Calu3 (cell line): ENCODE data around the gene NPAS3. TPM values are rescaled to one million over a fixed set of nuclear protein-coding genes. Genes with fewer than 3 reads are reported as not detected.

Experiments
- BruUV-seq: library from RNA; stranded (reverse); fragments of 400-500 nt; replicated peaks from 2 replicates; lab custom pipeline; 2021; lab: Mats Ljungman, UMichigan
- CTCF ChIA-PET: fragments of 300-600 bp; sonication (Branson Sonifier 250); formaldehyde crosslinking; loops from one replicate; lab custom pipeline; 2022; ENCODE audit warnings: antibody characterized with exemption; lab: Charles Lee
- DNase-seq: peaks from one replicate; pipeline ENCODE4 v3.0.0; 2022
- H3K27ac Mint-ChIP-seq: one replicate; pipeline ENCODE4 v1.8.0; 2022; ENCODE audit warnings: mixed read lengths; ENCODE audit not compliant: unreplicated experiment
- H3K27me3 Mint-ChIP-seq: one replicate; pipeline ENCODE4 v1.8.0; 2022; ENCODE audit warnings: mixed read lengths; ENCODE audit not compliant: unreplicated experiment
- H3K36me3 Mint-ChIP-seq: one replicate; pipeline ENCODE4 v1.8.0; 2022; ENCODE audit warnings: mild to moderate bottlenecking, moderate library complexity, mixed read lengths; ENCODE audit not compliant: insufficient read depth, unreplicated experiment
- H3K4me1 Mint-ChIP-seq: one replicate; pipeline ENCODE4 v1.8.0; 2022; ENCODE audit warnings: mild to moderate bottlenecking, low read depth, mixed read lengths; ENCODE audit not compliant: unreplicated experiment
- H3K4me3 Mint-ChIP-seq: one replicate; pipeline ENCODE4 v1.8.0; 2022; ENCODE audit warnings: mild to moderate bottlenecking, low read depth, moderate library complexity, mixed read lengths; ENCODE audit not compliant: unreplicated experiment
- H3K9me3 Mint-ChIP-seq: one replicate; pipeline ENCODE4 v1.8.0; 2022; ENCODE audit warnings: low read depth, mixed read lengths; ENCODE audit not compliant: unreplicated experiment
- CTCF ChIP-seq: fragments of 200-600 bp; IDR thresholded peaks from one replicate; pipeline ENCODE4 v1.8.0; 2022; ENCODE audit warnings: antibody characterized with exemption; ENCODE audit not compliant: unreplicated experiment
- intact Hi-C: fragments of 100-400 bp; cut with micrococcal nuclease; formaldehyde crosslinking; loops from one replicate; pipeline ENCODE4 v1.10.0; 2022; ENCODE audit not compliant: unreplicated experiment
- total RNA-seq: library from RNA; stranded (reverse); gene quantifications from 2 replicates; pipeline ENCODE4 v1.2.3, GENCODE V29; 2022

Gene NPAS3
- total RNA-seq, 1 experiment from 2014 or later = not detected

GRCh38 chr14:33776871-33777270, 838.2 kb downstream of the NPAS3 start:
- intact Hi-C loops = no loop called here
- no peak overlapping the region for H3K4me3 Mint-ChIP-seq
- H3K4me1 Mint-ChIP-seq = no peaks in the 10 kb centered on the region
- no peaks in the 10 kb centered on the region for H3K9me3 Mint-ChIP-seq
- peaks cover 29% of the 10 kb centered on the region for H3K27me3 Mint-ChIP-seq
- TF ChIP-seq CTCF = no peak
- H3K36me3 Mint-ChIP-seq = no peaks in the 10 kb centered on the region
- no TSS peak for BruUV-seq
- no peak overlapping the region for H3K27ac Mint-ChIP-seq
- CTCF ChIA-PET = no interaction called here
- DNase-seq = no peak

DNA sequence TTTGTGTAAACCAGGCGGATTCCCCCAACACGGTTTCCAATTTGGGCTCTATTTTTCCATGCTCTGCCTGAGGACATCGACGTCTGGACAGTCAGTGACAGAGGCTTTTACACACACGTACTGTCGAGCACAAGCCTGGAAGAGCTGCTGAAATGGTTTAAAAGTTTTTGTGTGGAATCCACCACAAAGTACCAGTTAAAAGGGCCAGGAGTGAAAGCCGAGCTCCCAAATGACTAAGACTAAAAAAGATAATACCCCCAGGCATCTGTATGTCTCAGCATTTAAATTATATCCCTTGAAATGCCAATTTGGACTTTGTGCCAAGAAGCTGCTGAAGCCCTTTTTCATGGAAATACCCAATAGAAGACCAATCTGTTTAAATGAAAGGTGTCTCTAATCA, 839.0 kb downstream of the NPAS3 start:
- no peak for DNase-seq
- CTCF ChIA-PET = no interaction called here
- no peak for TF ChIP-seq CTCF
- H3K36me3 Mint-ChIP-seq = no peaks in the 10 kb centered on the region
- no peak overlapping the region for H3K27ac Mint-ChIP-seq
- no TSS peak for BruUV-seq
- H3K9me3 Mint-ChIP-seq = no peaks in the 10 kb centered on the region
- peaks cover 37% of the 10 kb centered on the region for H3K27me3 Mint-ChIP-seq
- no peaks in the 10 kb centered on the region for H3K4me1 Mint-ChIP-seq
- H3K4me3 Mint-ChIP-seq = no peak overlapping the region
- intact Hi-C loops = no loop called here

DNA sequence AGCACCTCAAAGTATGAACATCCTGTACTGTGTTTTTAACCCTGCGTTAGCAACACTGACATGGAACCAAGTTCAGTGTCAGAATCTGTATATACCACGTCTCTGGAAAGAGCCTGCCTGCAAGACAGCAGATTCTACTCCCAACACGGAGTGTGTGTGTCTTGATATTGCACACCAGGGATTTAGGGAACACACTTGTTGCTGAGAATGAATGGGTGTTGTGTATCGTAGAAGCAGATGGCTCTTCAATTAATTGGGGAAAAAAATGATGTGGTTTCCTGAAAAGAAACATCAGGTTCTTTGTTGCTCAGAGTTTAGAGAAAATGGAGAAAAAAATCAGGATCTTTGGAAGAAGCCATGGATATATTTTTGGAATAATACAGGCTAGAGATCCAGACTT, 841.4 kb downstream of the NPAS3 start:
- H3K9me3 Mint-ChIP-seq = no peaks in the 10 kb centered on the region
- H3K27me3 Mint-ChIP-seq = peaks cover 49% of the 10 kb centered on the region
- no TSS peak for BruUV-seq

DNA sequence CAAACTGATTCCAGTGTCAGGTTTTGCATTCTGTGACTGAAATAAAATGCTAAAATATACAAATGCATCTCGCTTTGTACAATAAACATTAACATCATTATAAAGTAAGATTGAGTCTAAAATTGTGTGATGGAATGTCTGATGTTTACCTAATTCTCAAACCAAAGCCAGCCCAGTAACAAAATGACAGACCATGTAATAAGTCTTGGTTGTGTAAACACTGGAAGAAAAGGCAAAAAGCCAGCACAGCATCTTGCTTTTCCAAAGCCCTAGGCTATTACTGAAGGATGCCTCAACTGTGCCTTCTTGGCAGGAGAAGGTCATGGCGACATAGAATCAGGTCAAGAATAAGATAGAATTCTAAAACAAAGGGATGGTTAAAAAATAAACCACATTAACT, 842.6 kb downstream of the NPAS3 start:
- no peaks in the 10 kb centered on the region for H3K9me3 Mint-ChIP-seq
- no peak overlapping the region for H3K4me3 Mint-ChIP-seq
- H3K27me3 Mint-ChIP-seq = peaks cover 50% of the 10 kb centered on the region
- intact Hi-C loops = no loop called here
- H3K27ac Mint-ChIP-seq = no peak overlapping the region
- no peak for TF ChIP-seq CTCF
- BruUV-seq = no TSS peak
- CTCF ChIA-PET = no interaction called here
- H3K36me3 Mint-ChIP-seq = no peaks in the 10 kb centered on the region
- H3K4me1 Mint-ChIP-seq = no peaks in the 10 kb centered on the region
- no peak for DNase-seq

More for the DNA sequence above, 841.4 kb downstream of the NPAS3 start:
- no peak for DNase-seq
- no peaks in the 10 kb centered on the region for H3K4me1 Mint-ChIP-seq
- no peak overlapping the region for H3K27ac Mint-ChIP-seq
- CTCF ChIA-PET = no interaction called here
- TF ChIP-seq CTCF = no peak
- no peaks in the 10 kb centered on the region for H3K36me3 Mint-ChIP-seq
- intact Hi-C loops = no loop called here
- no peak overlapping the region for H3K4me3 Mint-ChIP-seq
